Prostate gland (tissue), 2 donors: ENCODE results near the gene GPR161. TPM values are rescaled to one million over a fixed set of nuclear protein-coding genes. Genes with fewer than 3 reads are reported as not detected.

Source experiments
- DNase-seq: peaks from one replicate; pipeline ENCODE4 v3.0.0-alpha.2; 2019; ENCODE audit warnings: low spot score
- H3K27ac ChIP-seq, 2 donors: fragments of 200-600 bp; sonication (generic); 2 replicates each; pipeline ENCODE4 v1.5.1; 2017 to 2019
- H3K27me3 ChIP-seq: fragments of 200-600 bp; sonication (generic); replicated peaks from 2 replicates; pipeline ENCODE4 v1.5.1; 2019; ENCODE audit not compliant: insufficient read depth
- H3K36me3 ChIP-seq, 2 donors: fragments of 200-600 bp; sonication (generic); 1 replicate in 1 of 2; 2 replicates in 1 of 2; pipeline versions ENCODE4 v1.5.1 to v1.8.1; 2017 to 2019
- H3K4me1 ChIP-seq: fragments of 200-600 bp; sonication (generic); replicated peaks from 2 replicates; pipeline ENCODE4 v1.5.1; 2019
- H3K4me3 ChIP-seq, 2 donors: fragments of 200-600 bp; sonication (generic); 2 replicates each; pipeline ENCODE4 v1.5.1; 2017 to 2019
- H3K9me3 ChIP-seq: fragments of 200-600 bp; sonication (generic); 2 replicates; pipeline ENCODE4 v1.5.1; 2017
- POLR2A ChIP-seq: fragments of 450-650 bp; IDR thresholded peaks from one replicate; pipeline ENCODE4 v1.6.1; 2016; ENCODE audit warnings: antibody characterized with exemption, mild to moderate bottlenecking
- POLR2AphosphoS5 ChIP-seq: sonication (generic); formaldehyde crosslinking; IDR thresholded peaks from one replicate; pipeline ENCODE4 v1.6.1; 2017; ENCODE audit warnings: antibody characterized with exemption
- WGBS: methylation state at CpG from one replicate; pipeline ENCODE4 v1.1.5; 2018; 5-methylcytosine and 5-hydroxymethylcytosine counted together
- intact Hi-C: fragments of 100-400 bp; cut with DNase I; formaldehyde crosslinking; loops from one replicate; pipeline ENCODE4 v1.14.2; 2022
- total RNA-seq, 2 donors: library from RNA; depleted of rRNA; stranded (reverse); fragments of >200 nt; gene quantifications; one replicate each; pipeline ENCODE4 v1.1.0, GENCODE V29; 2016
- TF ChIP-seq, protein P1 (sequence below), 4 experiments: fragments of 200-600 bp in 2 of 4; fragments of 450-650 bp in 2 of 4; sonication (generic) in 2 of 4; IDR thresholded peaks; 1 replicate in 3 of 4; 2 replicates in 1 of 4; pipeline ENCODE4 v1.5.1; 2016 to 2019; ENCODE audit warnings: antibody characterized with exemption in 4 of 4, mild to moderate bottlenecking in 2 of 4, moderate library complexity in 2 of 4

The GPR161 gene
- total RNA-seq, 2 donors from 2014 or later = 4.5 to 23.3 TPM

DNA sequence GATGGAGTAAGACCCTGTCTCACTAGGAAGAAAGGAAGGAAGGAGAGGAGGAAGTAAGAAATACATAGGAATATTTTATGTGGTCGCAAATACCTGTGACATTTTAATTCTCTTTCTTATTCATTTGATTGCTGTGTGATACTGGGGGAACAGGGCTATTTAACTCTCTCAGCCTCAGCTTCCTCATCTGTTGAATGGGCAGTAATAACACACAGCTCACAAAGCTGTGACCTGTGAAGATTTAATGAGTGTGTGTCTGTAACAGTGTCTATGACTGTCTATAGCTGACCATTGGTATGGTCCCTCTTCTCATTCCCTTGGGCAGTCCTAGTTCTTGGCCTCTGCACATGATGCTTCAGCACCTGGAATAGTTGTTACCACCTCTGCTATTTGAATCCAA lies 13.6 kb upstream of the GPR161 start:
- Histone ChIP-seq H3K27ac (no peak overlapping the region), H3K36me3 (no peaks in the 10 kb centered on the region), H3K27me3 (no peaks in the 10 kb centered on the region), H3K4me1 (no peaks in the 10 kb centered on the region), H3K4me3 (no peak overlapping the region), H3K9me3 (no peaks in the 10 kb centered on the region)
- no peak for DNase-seq
- intact Hi-C loops = no loop called here
- TF ChIP-seq, protein P1, sequence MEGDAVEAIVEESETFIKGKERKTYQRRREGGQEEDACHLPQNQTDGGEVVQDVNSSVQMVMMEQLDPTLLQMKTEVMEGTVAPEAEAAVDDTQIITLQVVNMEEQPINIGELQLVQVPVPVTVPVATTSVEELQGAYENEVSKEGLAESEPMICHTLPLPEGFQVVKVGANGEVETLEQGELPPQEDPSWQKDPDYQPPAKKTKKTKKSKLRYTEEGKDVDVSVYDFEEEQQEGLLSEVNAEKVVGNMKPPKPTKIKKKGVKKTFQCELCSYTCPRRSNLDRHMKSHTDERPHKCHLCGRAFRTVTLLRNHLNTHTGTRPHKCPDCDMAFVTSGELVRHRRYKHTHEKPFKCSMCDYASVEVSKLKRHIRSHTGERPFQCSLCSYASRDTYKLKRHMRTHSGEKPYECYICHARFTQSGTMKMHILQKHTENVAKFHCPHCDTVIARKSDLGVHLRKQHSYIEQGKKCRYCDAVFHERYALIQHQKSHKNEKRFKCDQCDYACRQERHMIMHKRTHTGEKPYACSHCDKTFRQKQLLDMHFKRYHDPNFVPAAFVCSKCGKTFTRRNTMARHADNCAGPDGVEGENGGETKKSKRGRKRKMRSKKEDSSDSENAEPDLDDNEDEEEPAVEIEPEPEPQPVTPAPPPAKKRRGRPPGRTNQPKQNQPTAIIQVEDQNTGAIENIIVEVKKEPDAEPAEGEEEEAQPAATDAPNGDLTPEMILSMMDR (IDR thresholded peaks at IDR 0.05) = no peak
- TF ChIP-seq POLR2A (no peak), POLR2AphosphoS5 (no peak)
- WGBS = 94% methylated on average over 1 of the region's 1 CpG

DNA sequence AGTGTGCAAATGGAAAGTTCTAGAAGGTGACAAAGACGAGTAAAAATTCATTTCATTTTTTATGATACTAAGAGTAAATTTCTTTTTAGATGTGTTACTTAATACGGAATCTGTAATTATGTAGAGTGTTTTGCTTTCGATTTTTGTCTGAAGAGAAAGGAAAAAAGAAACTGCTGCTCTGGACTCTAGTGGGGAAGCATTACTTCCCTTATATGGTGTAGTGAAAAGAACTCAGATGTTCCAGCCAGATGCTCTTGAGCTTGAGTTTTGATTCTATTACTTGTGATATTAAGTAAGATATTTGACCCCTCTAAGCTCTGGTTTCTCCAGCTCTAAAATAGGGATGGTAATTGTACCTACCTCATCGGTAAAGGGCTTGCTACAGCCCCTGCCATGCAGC lies 12.2 kb upstream of the GPR161 start:
- no peak for DNase-seq
- WGBS = 54% methylated on average over 4 of the region's 4 CpGs
- TF ChIP-seq, protein P1 (IDR thresholded peaks at IDR 0.05) = no peak
- TF ChIP-seq POLR2A (no peak), POLR2AphosphoS5 (no peak)
- intact Hi-C loops = no loop called here
- Histone ChIP-seq H3K36me3 (no peaks in the 10 kb centered on the region), H3K9me3 (no peaks in the 10 kb centered on the region), H3K4me1 (no peaks in the 10 kb centered on the region), H3K4me3 (no peak overlapping the region), H3K27ac (peak overlapping the region in 1 of 2 donors; percentile 41), H3K27me3 (no peaks in the 10 kb centered on the region)

DNA sequence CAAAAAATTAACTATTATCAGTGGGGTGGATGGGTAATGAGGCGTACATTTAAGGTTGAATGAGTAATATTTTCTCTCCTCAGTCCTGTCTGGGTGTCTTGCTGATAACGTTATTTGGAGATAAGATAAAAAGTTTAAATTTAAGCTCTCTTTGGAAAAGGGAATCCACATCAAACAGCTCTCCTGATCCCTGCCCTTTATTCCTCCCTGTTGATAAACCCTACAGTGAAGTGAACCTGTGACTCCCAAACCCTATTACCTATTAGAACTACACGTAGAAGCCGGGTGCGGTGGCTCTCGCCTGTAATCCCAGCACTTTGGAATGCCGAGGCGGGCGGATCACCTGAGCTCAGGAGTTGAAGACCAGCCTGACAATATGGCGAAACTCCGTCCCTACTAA lies 9.9 kb upstream of the GPR161 start:
- Histone ChIP-seq H3K27ac (no peak overlapping the region), H3K27me3 (no peaks in the 10 kb centered on the region), H3K36me3 (no peaks in the 10 kb centered on the region), H3K4me3 (no peak overlapping the region), H3K4me1 (no peaks in the 10 kb centered on the region), H3K9me3 (no peaks in the 10 kb centered on the region)
- no peak for TF ChIP-seq POLR2A
- DNase-seq = no peak
- WGBS = 93% methylated on average over 11 of the region's 11 CpGs
- intact Hi-C loops = no loop called here

DNA sequence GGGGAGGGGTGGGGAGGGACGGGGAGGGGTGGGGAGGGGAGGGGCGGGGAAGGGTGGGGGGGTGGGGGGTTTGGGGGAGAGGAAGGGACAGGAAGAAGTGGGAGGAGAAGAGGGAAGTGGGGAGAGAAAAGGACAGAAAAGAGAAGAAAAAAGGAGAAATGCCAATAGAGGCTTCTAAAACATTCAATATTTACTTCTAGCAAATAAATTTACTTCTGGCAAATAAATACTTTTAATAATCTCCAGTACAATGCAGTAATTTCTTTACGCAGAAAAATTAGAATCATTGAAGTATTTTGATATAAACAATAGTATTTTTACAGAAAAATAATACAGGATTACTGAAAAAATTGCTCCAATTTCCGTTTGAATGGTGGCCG lies 9.4 kb upstream of the GPR161 start:
- no peak for TF ChIP-seq POLR2AphosphoS5
- TF ChIP-seq, protein P1 (IDR thresholded peaks at IDR 0.05) = no peak
- no peak for TF ChIP-seq POLR2A

DNA sequence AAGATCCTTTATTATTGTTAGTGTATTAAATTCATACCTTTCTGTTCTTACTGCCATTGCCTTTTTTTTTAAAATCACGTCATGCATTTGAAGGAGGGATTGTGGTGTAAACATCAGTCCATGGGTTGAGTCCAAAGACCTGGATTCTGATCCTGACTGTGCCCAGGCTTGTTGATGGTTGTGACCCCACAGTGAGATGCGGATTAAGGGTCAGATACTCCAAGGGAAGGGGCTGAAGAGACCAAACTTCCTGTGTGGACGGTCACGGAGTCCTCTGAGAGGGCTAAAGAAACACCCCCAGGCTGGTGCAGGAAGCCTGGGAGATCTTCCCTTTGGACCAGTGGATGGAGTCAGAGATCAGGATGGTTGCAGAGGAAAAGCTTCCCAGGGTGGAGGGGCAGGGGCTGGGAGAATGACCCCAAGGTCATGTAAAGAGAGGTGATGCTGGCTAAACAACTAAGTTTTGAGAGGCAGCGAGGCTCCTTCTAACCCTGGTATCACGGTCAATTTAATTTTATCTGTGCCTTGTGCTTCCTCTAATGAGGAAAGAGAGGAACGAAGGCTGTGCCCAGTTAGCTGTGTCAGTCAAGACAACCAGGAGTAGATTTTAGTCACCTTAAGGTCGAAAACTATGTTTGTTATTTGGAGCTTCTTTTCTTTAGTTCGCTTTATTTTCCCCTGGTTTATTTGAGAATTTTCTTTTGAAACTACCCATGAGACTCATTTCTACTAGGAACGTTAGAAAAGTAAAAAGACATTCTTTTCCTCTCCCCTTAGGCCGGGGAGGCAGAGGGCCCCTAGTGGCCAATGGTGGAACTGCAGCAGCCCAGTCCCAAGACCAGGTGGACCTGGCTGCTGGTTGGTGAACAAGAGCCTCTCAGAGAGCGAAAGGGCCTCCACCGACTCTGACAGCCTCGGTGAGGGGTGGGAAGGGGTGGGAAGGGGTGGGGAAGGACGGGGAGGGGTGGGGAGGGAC lies 8.7 kb upstream of the GPR161 start:
- no peak overlapping the region for H3K4me3 ChIP-seq
- TF ChIP-seq, protein P1 (IDR thresholded peaks at IDR 0.05) = peak; percentile 85 to 95 (median 90)
- TF ChIP-seq POLR2A = no peak
- peak; percentile 53 for TF ChIP-seq POLR2AphosphoS5
- H3K9me3 ChIP-seq = no peaks in the 10 kb centered on the region
- DNase-seq = peak; percentile 70
- H3K4me1 ChIP-seq = no peaks in the 10 kb centered on the region
- H3K36me3 ChIP-seq = no peaks in the 10 kb centered on the region
- H3K27me3 ChIP-seq = no peaks in the 10 kb centered on the region
- intact Hi-C loops = no loop called here
- no peak overlapping the region for H3K27ac ChIP-seq
- WGBS = 30% methylated on average over 15 of the region's 15 CpGs

More for the DNA sequence above, 9.4 kb upstream of the GPR161 start:
- intact Hi-C loops = no loop called here
- no peaks in the 10 kb centered on the region for H3K4me1 ChIP-seq
- no peaks in the 10 kb centered on the region for H3K9me3 ChIP-seq
- H3K27ac ChIP-seq = no peak overlapping the region
- no peaks in the 10 kb centered on the region for H3K36me3 ChIP-seq
- DNase-seq = no peak
- WGBS = 47% methylated on average over 5 of the region's 5 CpGs
- H3K27me3 ChIP-seq = no peaks in the 10 kb centered on the region
- H3K4me3 ChIP-seq = no peak overlapping the region
